ENCODE data around the gene UGGT1.
A peak's percentile ranks its signal among the peaks of the same experiment; 100 is the strongest.

The UGGT1 gene

DNA sequence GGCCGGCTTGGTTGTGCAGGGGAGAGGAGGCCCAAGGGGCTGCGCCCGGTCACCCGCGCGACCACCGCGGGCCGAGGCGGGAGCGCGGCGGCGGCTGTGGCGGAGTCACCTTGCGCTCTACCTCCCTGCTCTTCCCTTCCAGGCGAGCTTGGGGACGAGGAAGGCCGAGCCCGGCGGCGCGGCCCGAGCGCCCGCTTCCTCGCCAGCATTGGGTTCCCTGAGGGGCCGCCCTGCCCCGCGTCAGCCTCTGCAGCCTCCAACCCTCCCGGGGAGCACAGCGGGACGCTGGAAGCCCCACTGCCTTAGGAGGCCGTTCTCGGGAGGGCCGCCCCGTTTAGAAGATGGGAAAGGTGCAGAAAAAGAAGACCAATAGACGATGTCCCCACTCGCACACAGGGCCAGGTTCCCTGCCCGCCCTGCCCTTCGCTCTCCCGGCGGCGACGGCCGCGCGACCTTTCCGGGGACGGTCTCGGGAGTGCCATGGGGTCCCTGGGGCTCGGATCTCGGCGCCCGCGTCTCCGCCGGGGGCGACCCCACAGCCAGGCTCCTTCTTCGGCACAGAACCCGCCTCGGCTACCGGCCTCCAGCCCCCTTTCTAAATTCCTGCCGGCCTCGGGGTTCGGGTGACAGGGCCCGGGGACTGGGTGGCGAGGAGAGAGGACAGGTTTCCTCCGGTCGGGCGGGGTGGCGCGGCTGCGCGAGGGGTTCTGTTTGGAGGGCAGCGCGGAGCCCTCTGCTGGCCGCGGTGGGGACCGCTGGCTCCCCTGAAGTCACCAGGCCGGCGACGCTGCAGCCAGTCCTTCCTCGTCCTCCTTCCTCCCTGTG is 142.2 kb downstream of the UGGT1 start:
- peak; percentile 45 for DNase-seq

DNA sequence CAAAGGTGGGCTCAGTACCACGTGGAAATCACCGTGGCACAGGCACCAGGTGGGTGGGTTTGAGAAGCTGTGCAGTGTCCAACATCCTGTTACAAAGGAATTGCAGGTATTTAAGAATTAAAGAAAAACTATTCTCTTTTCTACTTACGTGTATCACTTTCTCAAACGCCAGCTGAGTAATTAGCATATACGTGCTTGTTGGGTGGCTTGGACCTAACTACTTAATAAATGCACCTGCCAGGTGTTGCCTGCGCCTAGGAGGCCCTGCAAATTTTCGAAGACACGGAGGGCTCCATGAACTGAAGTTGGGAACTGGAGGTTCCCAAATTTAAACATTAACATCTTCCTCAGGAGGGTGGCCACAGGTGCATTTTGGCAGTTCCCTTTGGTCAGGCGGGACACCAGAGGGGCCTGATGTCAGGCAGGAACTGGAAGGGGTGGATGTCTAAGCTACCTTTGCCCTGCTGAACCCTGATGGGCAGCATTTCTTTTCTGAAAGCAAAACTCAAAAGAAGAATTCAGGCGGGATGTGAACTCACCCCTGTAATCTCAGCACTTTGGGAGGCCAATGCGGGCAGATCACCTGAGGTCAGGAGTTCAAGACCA is 142.9 kb downstream of the UGGT1 start:
- DNase-seq: no peak

DNA sequence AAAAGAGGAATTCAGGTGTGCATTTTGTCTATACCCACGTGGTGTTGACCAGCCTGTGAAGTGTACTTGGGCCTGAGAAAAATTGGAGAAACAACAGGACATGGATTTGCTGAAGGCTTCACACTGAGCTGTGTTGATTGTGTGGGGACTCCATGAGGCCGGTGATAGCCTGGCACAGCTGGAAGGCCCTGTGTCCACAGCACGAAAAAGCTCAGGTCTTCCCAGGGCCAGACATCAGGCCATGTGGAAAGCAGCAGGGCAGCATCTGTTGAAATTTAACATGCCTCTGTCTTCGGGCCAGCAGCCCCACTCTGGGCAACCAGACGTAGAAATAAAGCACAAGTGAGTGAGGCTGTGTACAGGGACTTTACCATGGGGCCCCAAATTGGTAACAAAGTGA is 143.6 kb downstream of the UGGT1 start:
- DNase-seq: no peak

DNA sequence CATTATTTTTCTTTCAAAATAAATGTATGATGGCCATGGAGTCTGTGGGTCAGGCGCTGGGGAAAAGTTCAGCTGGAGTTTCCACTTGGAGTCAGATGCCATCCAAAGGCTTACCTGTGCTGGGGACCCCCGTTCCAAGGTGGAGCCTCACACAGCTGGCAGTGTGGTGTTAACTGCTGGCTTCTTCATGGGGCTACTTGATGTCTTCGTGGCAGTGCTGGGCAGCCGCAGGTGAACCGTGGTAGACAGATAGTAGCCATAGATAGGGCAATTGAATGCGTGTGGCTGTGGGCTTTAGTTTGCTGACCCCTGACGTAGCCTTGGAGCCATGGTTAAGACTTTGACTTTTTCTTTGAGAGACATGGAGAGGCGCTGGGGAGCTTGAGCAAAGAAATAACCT is 144.6 kb downstream of the UGGT1 start:
- no peak for DNase-seq

DNA sequence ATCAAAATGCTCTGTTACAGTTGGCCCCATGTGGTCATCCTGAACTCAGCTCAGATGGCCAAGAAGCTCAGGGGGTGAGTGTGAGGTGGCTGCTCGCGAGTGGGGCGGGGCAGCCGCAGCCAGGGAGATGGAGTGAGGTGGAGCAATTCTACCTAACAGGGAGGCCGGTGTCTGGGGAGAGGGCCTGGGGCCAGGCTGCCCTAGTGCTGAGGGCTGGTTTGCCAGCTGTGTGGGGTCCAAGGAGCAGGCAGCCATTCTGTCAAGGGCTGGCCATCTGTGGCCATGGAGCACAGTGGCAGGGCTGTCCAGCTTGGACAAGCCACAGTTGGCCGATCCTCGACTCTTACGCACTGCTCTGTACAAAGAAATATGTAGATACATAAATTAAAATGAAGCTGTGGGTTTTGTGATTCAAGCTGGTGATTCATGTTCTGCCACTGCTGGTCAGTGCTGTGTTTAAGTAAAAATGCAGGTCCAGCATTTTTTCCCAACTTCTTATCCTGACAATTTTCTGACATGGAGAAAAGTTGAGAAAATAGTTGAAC is 145.6 kb downstream of the UGGT1 start:
- no peak for DNase-seq

DNA sequence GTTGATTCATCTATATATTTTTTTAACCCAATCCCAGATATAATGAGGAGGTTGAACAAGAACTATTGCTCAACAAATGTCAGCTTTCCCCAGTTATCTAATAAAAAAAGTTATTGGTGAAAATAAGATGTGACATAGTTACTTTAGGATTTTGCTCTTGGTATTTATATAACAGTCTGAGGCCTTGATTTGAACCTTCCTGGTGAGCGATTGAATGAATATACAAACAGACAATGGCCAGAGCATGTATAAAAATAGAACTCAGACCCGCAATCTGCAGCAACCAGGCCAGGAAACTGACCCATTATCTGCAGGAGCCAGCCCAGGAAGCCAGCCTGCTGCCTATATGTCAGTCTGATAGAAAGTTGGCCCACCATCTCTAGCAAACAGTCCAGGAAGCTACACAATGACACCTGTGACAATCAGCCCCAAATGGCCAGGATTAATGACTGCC is 146.1 kb downstream of the UGGT1 start:
- DNase-seq: no peak

DNA sequence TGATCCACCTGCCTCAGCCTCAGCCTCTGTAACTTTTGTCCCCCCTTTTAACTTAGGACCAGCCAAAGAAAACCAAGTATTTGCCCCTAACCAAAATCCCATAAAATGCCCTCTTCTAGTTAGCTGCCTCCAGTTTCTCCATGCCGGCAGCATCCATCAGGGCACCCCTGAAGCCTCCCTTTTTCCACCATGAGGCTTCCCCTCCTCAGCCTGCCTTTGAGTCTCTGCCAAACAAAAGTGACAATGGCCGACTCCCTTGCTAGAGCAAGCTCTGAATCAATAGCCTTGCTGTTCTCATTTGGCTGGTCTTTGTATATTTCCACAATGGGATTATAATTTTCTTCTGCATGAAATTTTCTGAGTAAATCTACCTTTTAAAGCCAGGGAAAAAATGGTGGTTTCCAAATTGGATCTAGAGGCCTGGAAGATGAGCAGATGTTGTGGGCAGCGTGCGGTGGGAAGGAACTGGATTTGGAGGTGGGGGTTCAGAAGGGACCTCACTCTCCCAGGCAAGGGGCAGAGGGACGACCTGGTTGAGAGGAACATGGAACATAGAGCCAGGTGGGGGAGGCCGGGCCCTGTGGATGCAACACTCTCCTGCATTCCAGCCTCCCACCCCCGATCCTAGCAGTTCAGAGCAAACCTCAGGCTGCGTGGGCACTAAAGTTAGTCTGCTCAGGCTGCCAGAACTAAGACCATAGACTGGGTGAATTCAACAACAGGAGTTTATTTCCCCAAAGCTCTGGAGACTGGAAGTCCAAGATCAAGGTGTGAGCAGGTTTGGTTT is 147.1 kb downstream of the UGGT1 start:
- DNase-seq: no peak

DNA sequence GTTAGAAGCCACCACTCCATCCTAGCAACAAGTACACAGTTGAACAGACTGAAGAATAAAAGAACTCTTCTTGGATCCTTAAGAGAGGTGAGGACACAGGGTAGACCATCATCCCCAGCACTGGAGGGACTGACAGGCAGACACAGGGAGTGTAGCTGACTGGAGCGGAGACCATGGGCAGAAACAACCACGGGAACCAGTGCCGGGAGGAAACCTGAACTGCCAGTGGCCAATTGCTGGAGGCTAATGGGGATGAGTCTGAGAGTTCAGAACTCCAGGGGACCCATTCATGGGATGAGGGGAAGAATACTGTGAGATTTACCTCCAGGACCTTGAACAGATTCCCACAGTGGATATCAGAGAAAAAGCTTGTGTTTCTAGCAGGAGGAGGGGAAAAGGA is 150.9 kb downstream of the UGGT1 start:
- no peak for DNase-seq

Data from NCI-H2029 (cell line).